Stimulated activated naive CD4-positive, alpha-beta T cell treated with Interleukin-2 at 50 U/mL for 16 hours (primary cell): Measurements from ENCODE around the gene HABP2.

ENCODE experiments used
- DNase-seq: peaks from one replicate; lab custom pipeline; 2025; lab: John Stamatoyannopoulos, UW

HABP2 gene

DNA sequence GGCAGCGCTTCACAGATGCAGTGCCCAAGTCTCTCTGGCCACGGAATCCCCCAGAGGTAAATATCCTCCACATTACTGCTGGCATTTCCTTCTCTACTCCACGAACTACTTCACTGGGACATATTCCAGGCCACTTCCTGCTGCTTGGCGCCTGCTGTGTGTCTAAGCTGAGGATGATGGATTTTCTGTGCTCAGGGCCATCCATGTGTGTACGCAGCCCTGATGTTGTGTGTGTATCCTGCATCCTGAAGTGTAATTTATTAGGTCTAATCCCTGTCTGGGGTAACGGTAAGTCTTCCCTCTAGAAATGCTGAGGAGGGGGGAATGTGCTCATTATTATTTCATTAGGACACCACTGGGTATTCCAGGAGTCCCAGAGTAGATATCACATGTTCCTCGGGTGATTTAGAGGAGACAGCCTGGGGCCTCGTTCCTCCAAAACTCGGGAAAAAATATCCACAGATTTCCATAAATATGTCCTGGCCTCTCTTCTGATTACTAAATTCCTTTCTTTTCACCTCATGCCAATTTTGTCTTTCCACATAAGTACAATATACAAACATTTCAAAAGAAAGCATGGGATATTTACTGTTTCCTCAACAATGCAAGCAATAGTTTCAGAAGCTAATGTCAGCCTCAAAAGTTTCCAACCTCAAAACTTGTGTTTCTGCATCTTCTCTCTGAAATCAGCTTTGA lies 25.5 kb upstream of the HABP2 start:
- DNase-seq = no peak

- no peak for DNase-seq
Observed at GRCh38 chr10:113528876-113529275, 24.0 kb upstream of the HABP2 start.

- DNase-seq = no peak
Observed at GRCh38 chr10:113529575-113529974, 23.3 kb upstream of the HABP2 start.

- DNase-seq = no peak
Observed at GRCh38 chr10:113530476-113530875, 22.4 kb upstream of the HABP2 start.

- no peak for DNase-seq
Observed at GRCh38 chr10:113532724-113533123, 20.1 kb upstream of the HABP2 start.

DNA sequence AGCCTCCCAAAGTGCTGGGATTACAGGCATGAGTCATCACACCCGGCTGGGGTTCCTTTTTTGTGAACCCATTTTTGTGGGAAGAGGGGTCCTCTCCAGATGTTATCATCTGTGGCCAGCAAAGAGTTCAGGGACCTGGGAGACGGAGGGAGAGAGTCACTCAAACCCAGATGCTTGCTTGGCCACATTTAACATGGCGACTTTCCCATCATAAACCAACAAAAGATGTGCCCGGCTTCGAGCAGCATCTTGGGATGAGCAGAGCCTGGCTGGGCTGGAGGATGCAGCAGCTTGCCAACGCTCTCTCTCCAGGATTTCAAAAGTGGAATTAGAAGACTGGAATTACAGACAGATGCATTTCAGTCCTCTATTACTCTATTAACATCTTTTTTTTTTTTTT lies 19.1 kb upstream of the HABP2 start:
- DNase-seq = no peak

DNA sequence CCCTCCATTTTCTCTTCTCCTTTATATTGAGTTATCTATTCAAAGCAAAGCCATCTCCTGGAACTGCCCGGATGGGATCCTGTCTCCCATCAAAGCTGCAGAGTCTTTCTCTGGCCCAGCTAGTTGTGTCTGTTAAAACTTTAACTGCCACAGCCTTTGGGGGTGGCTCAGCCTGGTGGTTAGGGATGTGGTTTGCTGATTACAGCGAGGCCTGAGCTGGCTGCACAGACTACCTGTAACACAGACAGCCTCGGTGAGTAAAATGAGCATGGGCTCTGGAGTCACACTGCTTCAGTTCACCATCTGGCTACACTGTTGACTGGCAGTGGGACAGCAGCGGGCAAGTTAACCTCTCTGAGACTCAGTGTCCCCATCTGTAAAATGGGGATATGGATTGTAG lies 18.4 kb upstream of the HABP2 start:
- DNase-seq = no peak

DNA sequence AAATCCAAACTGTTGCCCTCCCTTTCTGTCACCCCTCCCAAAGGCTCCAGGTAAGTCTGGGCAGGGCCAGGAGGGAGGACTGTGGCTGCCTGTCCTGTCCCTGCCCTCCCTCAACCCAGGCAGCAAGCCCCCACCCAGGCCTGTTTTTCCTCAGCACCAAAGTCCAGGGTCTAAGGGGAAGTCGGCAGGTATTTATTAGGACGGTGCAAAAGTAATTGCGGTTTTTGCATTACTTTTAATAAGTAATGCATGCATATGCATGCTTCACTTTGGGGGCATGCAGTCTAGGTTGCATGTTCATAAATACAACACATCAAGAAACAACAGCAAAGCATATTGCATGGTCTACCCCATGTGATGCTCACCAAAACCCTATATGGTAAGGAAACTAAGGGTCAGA lies 15.2 kb upstream of the HABP2 start:
- no peak for DNase-seq

DNA sequence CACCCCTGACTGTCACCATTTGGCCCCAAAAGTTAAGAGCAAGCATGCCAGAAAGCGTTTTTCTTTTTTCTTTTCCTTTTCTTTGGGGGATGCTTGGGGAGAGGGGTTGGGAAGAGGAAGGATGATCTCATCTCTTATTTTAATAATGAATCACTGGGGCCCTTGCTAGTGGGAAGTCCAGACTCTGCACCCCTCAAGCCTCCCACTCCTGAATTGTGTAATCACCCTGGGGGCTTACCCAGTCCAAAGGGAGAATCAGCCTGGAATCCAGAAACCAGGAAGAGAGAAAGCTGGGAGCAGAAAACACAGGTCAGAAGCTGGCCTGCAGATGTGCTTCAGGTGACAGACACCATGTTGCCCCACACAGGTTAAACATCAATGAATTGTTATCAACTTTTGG lies 14.7 kb upstream of the HABP2 start:
- no peak for DNase-seq

DNA sequence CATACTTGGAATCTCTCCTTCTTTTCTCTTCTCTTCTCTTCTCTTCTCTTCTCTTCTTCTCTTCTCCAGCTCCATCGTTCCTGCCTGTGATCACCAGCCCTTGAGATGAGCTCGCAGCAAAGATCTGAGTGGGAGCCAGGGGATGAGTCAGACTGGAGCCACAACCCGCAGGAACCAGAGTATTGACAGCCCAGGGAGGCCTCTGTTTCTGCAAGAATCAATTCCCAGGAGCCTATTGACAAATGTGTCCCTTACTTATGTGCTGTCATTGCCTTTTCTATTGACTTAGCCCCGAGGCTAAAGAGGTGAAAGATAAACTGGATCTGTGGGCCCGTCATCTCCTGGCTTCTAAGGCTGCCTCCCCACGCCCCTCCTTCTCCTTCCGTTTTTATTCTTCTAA lies 13.1 kb upstream of the HABP2 start:
- no peak for DNase-seq

DNA sequence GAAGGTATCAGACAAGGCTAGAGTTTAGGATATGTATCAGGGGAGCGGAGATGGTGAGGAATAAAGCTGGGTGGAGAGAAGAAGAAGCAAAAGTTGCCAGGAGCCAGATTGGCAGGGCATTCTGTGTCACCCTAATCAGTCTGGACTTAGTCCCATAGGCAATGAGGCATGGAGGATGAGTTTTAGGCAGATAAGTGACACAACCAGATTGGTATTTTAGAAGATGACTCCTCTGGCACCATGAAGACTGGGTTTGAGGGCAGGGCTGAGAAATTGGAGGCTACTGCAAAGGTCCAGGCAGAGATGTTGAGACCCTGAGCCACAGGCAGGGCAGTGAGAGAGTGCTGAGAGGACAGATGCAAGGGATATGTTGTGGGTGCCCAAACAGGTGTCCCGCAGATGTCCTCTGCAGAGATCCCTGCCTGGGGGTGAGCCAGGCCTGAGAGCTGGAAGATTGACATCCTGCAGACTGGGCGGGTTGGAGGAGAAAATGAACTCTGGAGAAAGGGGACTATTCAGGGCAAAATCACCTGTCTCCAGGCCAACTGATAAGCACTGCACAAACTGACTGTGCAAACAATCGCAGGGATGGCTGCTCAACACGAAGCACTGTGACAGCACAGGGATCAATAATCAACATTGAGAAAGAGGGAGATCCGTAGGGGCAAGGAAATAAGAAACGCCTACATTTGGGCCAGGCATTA lies 11.9 kb upstream of the HABP2 start:
- no peak for DNase-seq

DNA sequence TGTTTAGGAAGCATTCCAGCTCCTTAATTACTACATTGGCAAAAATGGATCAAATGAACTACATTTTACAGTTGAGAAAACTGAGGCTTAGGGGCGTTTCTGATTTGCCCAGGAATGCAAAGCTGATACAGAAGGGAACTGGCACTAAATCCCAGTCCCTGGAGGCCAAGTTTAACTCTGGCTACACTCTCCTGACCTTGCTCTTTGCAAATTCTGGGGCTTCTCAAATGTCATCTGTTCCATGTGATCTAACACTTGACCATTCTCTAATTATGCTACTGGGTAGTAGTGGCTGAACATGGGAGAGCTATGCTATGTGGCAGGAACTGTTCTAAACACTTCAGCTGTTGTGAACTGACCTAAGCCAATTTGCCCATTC lies 11.3 kb upstream of the HABP2 start:
- DNase-seq = no peak

DNA sequence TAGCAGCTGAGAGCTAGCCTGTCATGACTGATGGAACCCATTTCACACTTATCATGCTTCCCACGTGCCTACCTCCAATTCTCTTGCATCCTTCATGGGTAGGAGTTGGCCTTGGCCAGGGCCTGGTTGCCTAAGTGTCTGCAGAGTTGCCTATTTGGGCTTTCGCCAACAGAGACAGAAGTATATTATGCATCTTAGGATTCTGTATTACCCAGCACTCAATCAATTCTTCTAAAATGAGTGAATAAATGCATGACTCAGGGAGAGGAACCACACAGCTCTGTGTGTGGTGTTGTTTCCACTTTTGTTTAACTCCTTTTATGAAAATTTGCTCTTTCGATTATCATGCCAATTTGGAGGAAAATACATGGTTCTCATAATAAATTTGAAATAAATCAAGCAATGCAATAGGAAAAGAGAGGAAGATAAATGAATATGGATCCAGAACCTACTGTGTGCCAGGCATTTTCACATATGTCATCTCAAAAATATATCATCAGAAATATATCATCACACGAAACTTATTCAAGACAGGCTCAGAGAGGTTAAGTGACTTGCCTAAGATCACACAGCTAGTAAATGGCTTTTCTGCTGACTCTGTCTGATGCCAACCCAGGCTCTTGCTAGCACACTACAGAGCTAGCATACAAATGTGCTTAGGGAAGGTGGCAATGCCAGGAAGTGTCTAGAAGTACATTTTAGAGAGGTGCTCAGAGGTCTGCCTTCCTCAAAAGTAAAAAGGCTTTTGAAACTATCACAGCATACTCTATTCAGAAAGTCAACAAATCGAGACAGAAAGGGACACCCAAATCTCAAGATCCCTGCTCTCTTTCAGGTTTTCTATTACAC lies 9.5 kb upstream of the HABP2 start:
- no peak for DNase-seq

- no peak for DNase-seq
Observed at GRCh38 chr10:113544392-113544791, 8.5 kb upstream of the HABP2 start.

DNA sequence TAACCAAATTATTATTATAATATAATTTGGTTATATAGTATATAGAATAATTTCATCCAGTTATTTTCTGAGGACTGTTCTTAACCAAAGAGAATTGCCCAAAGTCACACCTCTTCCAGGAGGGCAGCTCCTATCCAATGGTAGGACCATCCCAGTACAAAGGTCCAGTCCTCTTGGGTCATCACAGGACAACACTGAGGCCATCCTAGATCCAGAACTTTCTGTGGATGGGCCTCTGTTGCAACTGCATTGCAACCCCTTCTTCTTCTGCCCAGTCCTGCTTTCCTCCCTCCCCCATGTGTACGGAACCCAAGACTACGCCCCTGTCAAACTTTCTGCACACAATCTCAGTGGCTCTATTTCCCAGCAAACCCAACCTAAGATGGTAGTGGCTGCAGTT lies 5.4 kb upstream of the HABP2 start:
- no peak for DNase-seq

- DNase-seq = no peak
Observed at GRCh38 chr10:113549856-113550255, 3.0 kb upstream of the HABP2 start.

DNA sequence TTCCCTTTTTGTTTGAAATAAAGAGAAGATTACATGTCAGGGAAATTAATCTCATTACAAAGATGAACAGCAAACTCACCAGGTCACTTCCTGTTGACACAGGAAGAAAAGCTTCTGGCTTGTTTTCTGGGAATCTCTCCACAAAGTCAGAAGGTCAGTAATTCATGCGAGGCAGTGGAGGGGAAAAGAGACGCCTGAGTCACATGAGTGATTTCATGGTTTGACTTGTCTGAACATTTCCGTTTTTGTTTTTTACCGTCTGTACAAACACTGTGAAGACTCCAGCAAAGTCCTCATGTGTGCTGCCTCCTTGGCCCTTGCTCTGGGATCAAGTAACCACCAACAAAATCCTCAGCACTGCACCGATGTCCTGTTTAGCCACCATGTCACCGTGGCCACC lies 2.5 kb upstream of the HABP2 start:
- no peak for DNase-seq

GRCh38 chr10:113552014-113552413 lies 839 bp upstream of the HABP2 start:
- no peak for DNase-seq

- DNase-seq = no peak
Observed at GRCh38 chr10:113553149-113553548, 296 bp downstream of the HABP2 start.

- DNase-seq = no peak
Observed at GRCh38 chr10:113554214-113554613, 1.4 kb downstream of the HABP2 start.

DNA sequence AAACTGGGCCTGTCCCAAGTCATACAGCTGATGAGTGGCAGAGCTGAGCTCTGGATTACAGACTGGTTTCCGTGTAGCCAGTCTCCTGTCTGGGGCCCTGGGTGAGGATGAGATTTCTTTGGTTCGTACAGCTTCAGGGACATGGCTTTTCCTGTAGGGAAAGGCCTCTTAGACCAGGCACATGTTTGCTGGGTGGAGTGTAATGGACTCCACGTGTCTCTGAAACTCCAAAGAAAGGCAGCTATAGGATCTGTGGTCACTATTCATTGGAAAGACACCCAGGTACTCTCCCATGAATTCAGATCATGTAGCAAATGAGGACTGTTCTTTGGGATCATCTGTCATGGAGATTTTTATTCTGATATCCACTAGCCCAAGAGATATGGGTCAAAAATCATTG lies 2.4 kb downstream of the HABP2 start:
- DNase-seq = no peak

DNA sequence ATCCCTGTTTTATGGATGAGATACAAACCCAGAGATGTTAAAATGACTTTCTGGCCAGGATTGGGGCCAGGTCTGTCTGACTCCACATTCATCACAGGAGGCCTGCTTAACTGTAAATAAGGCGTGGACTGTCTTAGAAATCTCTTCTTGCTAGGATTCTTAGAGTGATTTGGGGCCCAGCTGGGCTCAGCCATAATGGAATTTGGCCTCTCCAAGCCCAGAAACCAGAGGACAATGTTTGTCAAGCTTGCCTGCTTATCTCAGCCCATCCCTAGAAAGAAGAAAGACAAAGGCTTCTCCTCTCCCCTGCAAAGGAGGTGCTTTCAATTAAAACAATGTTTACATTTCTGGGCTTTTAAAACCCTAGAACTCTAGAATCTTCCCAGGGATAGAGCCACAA lies 2.9 kb downstream of the HABP2 start:
- DNase-seq = no peak

DNA sequence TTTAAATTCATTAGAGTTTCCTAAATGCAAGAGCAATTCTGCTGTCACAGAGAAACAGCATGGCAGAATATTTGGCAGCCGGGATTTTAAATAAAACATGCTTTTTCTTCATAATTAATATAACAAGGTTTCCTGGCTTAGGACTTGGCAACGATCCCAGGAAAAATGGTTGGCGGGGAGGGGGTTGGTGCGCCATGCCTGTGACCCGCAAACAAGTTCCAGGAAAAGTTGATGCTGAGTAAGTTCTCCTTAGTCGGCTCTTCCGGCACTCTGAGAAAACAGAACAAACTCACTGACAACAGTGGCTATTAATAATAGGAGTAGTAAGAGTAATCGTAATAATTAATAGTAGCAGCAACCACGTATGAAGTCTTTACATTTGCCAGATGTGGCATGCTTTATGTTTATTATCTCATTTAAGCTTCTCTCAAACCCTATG lies 4.6 kb downstream of the HABP2 start:
- DNase-seq = no peak
